IPS DF 6.9 (cell line): ENCODE measurements around the gene SLC44A3.

ENCODE experiments used
- DNase-seq: peaks from one replicate; pipeline ENCODE4 v3.0.0-alpha.2; 2013; ENCODE audit warnings: low read depth, low spot score
- H3K27ac ChIP-seq: one replicate; pipeline ENCODE4 v1.5.1; 2013; ENCODE audit warnings: low read length, control low read depth
- H3K27me3 ChIP-seq: 2 replicates; pipeline ENCODE4 v1.6.1; 2013; ENCODE audit warnings: mild to moderate bottlenecking, low read length; ENCODE audit not compliant: control insufficient read depth, insufficient read depth
- H3K36me3 ChIP-seq: 2 replicates; pipeline ENCODE4 v1.6.1; 2013; ENCODE audit warnings: low read length; ENCODE audit not compliant: control insufficient read depth, insufficient read depth
- H3K4me1 ChIP-seq: 2 replicates; pipeline ENCODE4 v1.6.1; 2013; ENCODE audit warnings: low read length; ENCODE audit not compliant: control insufficient read depth, insufficient read depth
- H3K4me3 ChIP-seq: 2 replicates; pipeline ENCODE4 v1.5.1; 2013; ENCODE audit warnings: mild to moderate bottlenecking, low read length
- H3K9me3 ChIP-seq: 2 replicates; pipeline ENCODE4 v1.6.1; 2013; ENCODE audit warnings: low read length, inconsistent platforms; ENCODE audit not compliant: control insufficient read depth, insufficient read depth
- WGBS: extraction: QIAGEN DNeasy Blood & Tissue Kit; methylation state at CpG from one replicate; pipeline ENCODE4 v1.1.7; 2013; ENCODE audit warnings: mixed read lengths, missing lambda C conversion rate; ENCODE audit not compliant: insufficient read length, insufficient coverage; 5-methylcytosine and 5-hydroxymethylcytosine counted together

The SLC44A3 gene

DNA sequence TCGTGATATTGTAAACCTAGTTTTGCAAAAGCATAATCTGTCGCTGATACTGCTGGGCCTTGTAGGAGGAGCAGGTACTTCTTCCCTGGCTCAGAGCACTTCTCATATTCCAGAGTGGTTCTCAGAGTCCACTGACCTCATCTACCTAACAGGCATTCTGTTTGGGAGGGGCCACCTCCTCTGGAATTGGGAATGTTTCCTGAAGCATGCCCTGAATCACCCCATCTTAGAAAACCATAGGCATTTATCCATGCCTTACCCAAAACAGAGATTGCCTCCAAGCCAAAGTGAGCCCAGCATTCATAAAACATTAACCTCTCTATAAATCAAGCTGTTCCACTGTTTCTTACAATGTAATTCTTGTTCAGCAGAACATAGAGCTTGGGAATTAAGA lies 35.1 kb downstream of the SLC44A3 start:
- no peak for DNase-seq
- no CpG with 5 or more reads among the region's 2 CpGs for WGBS
- Histone ChIP-seq H3K27ac (no peak overlapping the region), H3K9me3 (no peaks in the 10 kb centered on the region), H3K4me3 (no peak overlapping the region), H3K27me3 (no peaks in the 10 kb centered on the region), H3K36me3 (no peaks in the 10 kb centered on the region), H3K4me1 (no peaks in the 10 kb centered on the region)

DNA sequence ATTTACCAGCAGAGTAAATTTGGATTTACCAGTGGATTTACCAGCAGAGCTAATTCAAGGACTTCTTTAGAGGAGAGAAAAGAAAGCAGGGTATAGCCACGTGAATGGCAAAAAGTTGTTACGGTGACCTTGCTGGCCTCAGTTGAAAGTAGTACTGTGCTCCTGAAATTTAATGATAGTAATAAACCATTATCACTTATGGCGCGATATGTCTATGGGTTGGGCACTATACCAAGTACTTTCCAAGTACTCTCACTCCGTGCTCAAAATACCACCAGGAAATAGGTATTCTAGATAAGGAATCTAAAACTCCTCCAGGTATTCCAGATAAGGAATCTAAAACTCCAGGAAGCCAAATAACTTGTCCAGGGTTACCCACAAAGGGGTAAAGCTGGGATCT lies 35.8 kb downstream of the SLC44A3 start:
- no peaks in the 10 kb centered on the region for H3K27me3 ChIP-seq
- H3K27ac ChIP-seq, result no peak overlapping the region
- H3K9me3 ChIP-seq, result no peaks in the 10 kb centered on the region
- no peak overlapping the region for H3K4me3 ChIP-seq
- no peaks in the 10 kb centered on the region for H3K4me1 ChIP-seq
- DNase-seq, result no peak
- WGBS, result no CpG with 5 or more reads among the region's 5 CpGs
- H3K36me3 ChIP-seq, result no peaks in the 10 kb centered on the region

DNA sequence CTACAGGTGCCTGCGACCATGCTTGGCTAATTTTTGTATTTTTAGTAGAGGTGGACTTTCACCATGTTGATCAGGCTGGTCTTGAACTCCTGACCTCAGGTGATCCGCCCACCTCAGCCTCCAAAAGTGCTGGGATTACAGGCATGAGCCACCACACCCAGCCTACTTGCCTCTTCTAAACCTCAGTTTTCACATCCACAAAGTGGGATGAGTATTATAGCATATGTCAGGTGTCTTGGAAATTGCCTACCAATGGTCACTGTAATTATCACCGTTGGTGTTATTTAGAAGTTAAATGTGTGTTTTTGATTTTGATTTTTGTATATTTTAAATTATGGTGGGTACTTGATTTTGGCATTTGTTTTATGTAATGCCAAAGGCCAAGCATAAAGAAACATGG lies 36.7 kb downstream of the SLC44A3 start:
- 100% methylated on average over 1 of the region's 3 CpGs for WGBS
- no peak for DNase-seq
- Histone ChIP-seq H3K36me3 (no peaks in the 10 kb centered on the region), H3K27ac (no peak overlapping the region), H3K27me3 (no peaks in the 10 kb centered on the region), H3K4me3 (no peak overlapping the region), H3K9me3 (no peaks in the 10 kb centered on the region), H3K4me1 (no peaks in the 10 kb centered on the region)

DNA sequence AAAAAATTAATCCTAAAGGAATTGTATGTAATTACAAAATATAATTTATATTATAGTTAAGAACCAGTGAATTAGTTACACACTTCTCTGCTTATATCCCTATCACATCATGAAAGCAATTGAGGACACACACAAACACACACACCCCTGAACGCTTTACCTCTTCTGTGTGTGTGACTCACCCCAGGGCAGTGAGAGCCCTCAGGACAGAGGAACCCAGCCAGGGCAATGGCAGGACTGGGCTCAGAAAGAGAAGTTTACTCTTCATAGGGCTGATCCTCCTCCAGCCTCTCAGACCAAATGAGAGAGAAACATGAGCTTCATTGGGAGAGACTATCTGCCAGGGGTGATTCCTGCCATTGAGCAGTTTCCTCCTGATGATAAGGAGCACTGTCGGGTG lies 38.1 kb downstream of the SLC44A3 start:
- Histone ChIP-seq H3K4me1 (peaks cover 8% of the 10 kb centered on the region), H3K27me3 (no peaks in the 10 kb centered on the region), H3K27ac (no peak overlapping the region), H3K9me3 (no peaks in the 10 kb centered on the region), H3K4me3 (no peak overlapping the region), H3K36me3 (no peaks in the 10 kb centered on the region)
- no peak for DNase-seq
- no CpG with 5 or more reads among the region's 2 CpGs for WGBS

DNA sequence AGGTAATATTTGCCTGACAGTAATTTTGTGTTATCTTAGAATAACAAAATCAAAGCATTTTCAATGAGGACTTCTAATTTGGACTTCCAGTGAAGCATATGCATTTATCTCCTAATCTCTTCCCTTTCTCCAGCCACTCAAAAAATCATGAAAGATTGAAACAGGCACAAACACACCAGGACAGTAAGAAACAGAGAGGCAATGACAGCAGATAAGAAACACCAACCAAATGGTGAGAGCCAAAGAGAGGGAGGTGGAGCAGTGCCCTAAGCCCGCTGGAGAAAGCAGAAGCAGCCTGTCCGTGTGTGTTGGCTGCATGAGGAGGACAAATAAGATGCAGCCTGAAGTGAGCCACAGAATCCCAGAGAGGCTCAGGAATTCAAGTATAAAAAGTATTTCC lies 39.0 kb downstream of the SLC44A3 start:
- H3K36me3 ChIP-seq, result no peaks in the 10 kb centered on the region
- H3K27ac ChIP-seq, result no peak overlapping the region
- no peak overlapping the region for H3K4me3 ChIP-seq
- H3K27me3 ChIP-seq, result no peaks in the 10 kb centered on the region
- DNase-seq, result no peak
- WGBS, result no CpG with 5 or more reads among the region's 2 CpGs
- no peaks in the 10 kb centered on the region for H3K9me3 ChIP-seq
- H3K4me1 ChIP-seq, result peaks cover 11% of the 10 kb centered on the region

DNA sequence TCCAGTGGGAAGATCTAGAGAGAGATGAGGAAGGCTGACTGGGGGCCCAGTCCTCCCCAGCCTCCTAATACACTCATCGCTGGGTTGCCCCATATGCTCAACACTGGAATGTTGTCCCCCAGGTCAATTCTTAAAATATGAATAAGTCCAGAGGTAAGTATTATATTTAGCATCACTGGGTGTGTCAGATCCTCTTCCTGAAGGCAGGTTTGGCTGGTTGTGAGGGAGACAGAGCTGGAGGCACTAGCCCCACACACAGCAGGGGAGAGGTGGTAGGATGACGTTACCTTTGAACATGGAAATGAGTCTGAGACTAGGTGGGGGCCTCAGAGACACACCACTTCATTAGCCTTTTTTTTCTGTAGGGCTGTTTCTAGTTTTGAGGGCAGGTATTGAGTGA lies 42.6 kb downstream of the SLC44A3 start:
- no peaks in the 10 kb centered on the region for H3K36me3 ChIP-seq
- no CpG with 5 or more reads among the region's 2 CpGs for WGBS
- no peak for DNase-seq
- H3K27ac ChIP-seq, result no peak overlapping the region
- H3K4me1 ChIP-seq, result peaks cover 17% of the 10 kb centered on the region
- no peak overlapping the region for H3K4me3 ChIP-seq
- H3K9me3 ChIP-seq, result no peaks in the 10 kb centered on the region
- no peaks in the 10 kb centered on the region for H3K27me3 ChIP-seq

DNA sequence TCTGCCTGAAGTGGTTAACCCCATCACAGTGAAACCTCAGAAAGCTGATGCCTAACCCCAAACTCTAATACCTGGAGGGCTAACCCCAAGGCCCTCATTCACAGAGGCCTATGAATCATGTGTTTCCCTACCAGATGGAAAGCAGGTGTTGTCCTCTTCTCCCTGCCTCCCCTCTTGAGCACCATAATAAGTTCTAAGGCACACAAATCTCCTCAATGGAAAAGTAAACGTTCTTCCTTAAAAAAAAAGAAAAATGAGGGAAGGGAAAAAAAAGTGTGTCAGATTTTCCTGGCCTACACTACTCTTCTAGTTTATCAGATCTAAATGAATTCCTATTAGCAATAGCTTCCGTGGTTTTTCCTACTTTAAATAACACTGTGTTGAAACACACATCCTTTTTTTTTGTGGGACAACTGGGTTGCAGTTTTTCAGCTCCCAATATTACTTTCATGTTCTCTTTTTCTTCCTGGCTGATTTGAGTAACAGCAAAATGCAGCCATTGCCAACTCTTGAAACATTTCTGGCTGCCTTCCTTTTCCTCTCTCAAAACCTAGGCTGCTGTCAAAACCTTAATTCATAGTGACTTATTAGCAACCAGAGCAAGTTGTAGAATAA lies 43.2 kb downstream of the SLC44A3 start:
- peaks cover 17% of the 10 kb centered on the region for H3K4me1 ChIP-seq
- no peak overlapping the region for H3K27ac ChIP-seq
- H3K9me3 ChIP-seq, result no peaks in the 10 kb centered on the region
- no peaks in the 10 kb centered on the region for H3K36me3 ChIP-seq
- DNase-seq, result no peak
- no peak overlapping the region for H3K4me3 ChIP-seq
- no CpG with 5 or more reads among the region's 2 CpGs for WGBS
- no peaks in the 10 kb centered on the region for H3K27me3 ChIP-seq

DNA sequence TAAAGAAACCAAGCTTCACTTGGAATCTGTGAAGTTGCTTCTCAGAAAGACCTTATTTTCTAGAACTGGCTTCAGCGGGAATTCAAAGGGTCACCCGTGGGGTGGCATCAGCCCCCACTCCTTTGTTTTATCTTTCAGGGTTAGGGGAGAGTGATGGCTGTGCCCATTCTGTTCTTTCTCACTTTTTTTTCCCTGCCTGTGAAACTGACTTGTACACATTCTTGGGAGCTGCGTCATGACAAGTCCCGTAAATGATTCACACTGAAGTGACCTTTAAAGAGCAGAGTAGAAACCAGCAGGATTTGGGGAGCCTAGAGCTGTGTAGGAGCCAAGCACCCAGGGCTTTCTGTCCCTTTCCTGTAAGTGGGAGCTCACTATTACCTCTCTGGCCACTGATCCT lies 43.8 kb downstream of the SLC44A3 start:
- H3K4me1 ChIP-seq, result peaks cover 20% of the 10 kb centered on the region
- DNase-seq, result no peak
- no peak overlapping the region for H3K4me3 ChIP-seq
- no CpG with 5 or more reads among the region's 4 CpGs for WGBS
- no peak overlapping the region for H3K27ac ChIP-seq
- H3K36me3 ChIP-seq, result no peaks in the 10 kb centered on the region
- no peaks in the 10 kb centered on the region for H3K9me3 ChIP-seq
- H3K27me3 ChIP-seq, result no peaks in the 10 kb centered on the region

DNA sequence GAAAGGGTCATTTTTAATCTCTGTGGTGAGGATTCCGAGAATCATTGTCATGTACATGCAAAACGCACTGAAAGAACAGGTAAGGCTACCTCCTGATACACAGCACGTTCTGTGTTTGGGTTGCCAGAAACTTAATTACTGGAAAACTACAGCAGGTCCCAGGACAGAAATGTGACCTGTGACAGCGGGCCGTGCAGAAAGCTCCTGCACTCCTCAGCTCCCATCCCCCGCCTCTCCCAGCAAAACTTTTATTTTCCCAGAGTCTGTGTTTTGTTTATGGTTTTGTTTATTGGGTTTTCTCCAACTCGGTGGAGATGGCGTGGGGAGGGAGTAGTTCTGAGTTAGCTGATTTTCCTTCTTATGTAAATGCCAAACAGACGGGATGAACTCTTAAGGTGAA lies 44.7 kb downstream of the SLC44A3 start:
- Histone ChIP-seq H3K27ac (no peak overlapping the region), H3K4me3 (no peak overlapping the region)
- WGBS, result no CpG with 5 or more reads among the region's 9 CpGs

DNA sequence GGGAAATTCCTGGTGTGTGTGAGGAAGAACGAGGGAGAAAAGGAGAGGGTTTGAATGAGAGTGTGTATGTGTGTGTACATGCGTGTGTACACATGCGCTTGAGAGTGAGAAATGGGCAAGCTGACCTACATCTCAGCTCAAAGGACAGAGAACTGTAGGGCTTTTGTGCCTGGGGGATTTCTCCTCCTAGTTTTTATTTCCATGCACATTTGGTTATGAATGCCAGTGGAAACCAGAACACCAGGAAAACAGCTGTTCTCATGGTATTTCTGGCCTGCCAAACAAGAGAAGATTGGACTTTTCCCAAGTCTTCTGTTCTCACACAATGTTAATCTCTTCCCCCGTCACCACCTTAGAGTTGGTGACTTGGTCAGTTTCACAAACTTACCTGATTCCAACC lies 45.2 kb downstream of the SLC44A3 start:
- DNase-seq, result no peak
- WGBS, result 100% methylated on average over 1 of the region's 4 CpGs
- Histone ChIP-seq H3K4me3 (no peak overlapping the region), H3K27ac (no peak overlapping the region), H3K4me1 (peaks cover 22% of the 10 kb centered on the region), H3K27me3 (no peaks in the 10 kb centered on the region), H3K36me3 (no peaks in the 10 kb centered on the region), H3K9me3 (no peaks in the 10 kb centered on the region)

More for the DNA sequence above, 44.7 kb downstream of the SLC44A3 start:
- Histone ChIP-seq H3K27me3 (no peaks in the 10 kb centered on the region), H3K4me1 (peaks cover 22% of the 10 kb centered on the region), H3K36me3 (no peaks in the 10 kb centered on the region), H3K9me3 (no peaks in the 10 kb centered on the region)
- no peak for DNase-seq

DNA sequence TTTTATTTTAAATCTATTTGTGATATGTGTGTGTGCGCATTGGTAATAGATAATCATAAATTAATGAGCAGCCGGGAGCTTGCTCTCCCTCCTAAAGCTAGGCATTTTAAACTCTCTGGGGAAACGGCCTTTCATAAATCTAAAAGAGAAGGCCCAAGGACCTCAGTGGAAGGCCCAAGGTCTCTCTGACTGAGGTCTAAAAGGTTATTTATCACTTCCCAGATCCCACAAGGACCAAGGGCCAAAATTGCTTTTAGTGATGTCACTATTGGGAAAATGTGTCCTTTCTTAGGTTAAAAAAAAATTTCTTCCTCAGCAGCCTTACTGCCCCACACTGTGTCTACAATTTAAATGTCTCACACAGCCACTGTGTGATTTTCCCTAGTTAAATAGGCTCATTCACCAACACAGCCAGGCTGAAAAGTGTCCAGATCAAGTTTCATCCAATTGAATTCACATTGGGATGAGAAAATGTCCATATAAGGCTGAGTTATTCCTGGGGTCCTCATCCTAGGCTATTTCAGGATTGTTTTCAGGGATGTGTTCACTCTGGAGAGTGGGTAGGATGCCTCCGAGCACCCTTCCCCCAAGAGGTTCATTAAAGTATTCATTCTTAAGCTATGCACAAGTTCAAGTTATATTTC lies 46.1 kb downstream of the SLC44A3 start:
- H3K36me3 ChIP-seq, result no peaks in the 10 kb centered on the region
- no CpG with 5 or more reads among the region's 4 CpGs for WGBS
- no peaks in the 10 kb centered on the region for H3K9me3 ChIP-seq
- H3K27me3 ChIP-seq, result no peaks in the 10 kb centered on the region
- no peak overlapping the region for H3K27ac ChIP-seq
- no peak for DNase-seq
- H3K4me3 ChIP-seq, result no peak overlapping the region
- peaks cover 22% of the 10 kb centered on the region for H3K4me1 ChIP-seq
